Loucy (cell line): ENCODE results near the gene TASOR2.

Source experiments
- H2AFZ ChIP-seq: fragments of 200-600 bp; sonication (generic); 2 replicates; pipeline ENCODE4 v1.6.0; 2016; ENCODE audit warnings: antibody characterized with exemption, mild to moderate bottlenecking, low read length, moderate library complexity
- H3F3A ChIP-seq: fragments of 200-600 bp; 2 replicates; pipeline ENCODE4 v1.6.0; 2016; ENCODE audit warnings: antibody characterized with exemption, low read depth, mild to moderate bottlenecking
- H3K27me3 ChIP-seq: fragments of 200-600 bp; sonication (generic); 2 replicates; pipeline ENCODE4 v1.6.1; 2014; ENCODE audit warnings: low read length, mild to moderate bottlenecking; ENCODE audit not compliant: insufficient read depth, poor library complexity, severe bottlenecking
- H3K36me3 ChIP-seq: fragments of 200-600 bp; sonication (generic); 2 replicates; pipeline ENCODE4 v1.6.1; 2016; ENCODE audit warnings: low read length; ENCODE audit not compliant: insufficient read depth
- H3K4me1 ChIP-seq: fragments of 200-600 bp; sonication (generic); 2 replicates; pipeline ENCODE4 v1.5.1; 2014; ENCODE audit warnings: low read length, mild to moderate bottlenecking; ENCODE audit not compliant: insufficient read depth, poor library complexity, severe bottlenecking
- H3K4me2 ChIP-seq: fragments of 200-600 bp; sonication (generic); 2 replicates; pipeline ENCODE4 v1.6.0; 2014; ENCODE audit warnings: antibody characterized with exemption, low read length, low read depth, mild to moderate bottlenecking; ENCODE audit not compliant: poor library complexity, severe bottlenecking
- H3K4me3 ChIP-seq: fragments of 200-600 bp; sonication (generic); 2 replicates; pipeline ENCODE4 v1.5.1; 2014; ENCODE audit warnings: low read length, mild to moderate bottlenecking, mixed read lengths; ENCODE audit not compliant: poor library complexity, severe bottlenecking
- H3K79me2 ChIP-seq: fragments of 200-600 bp; sonication (generic); 2 replicates; pipeline ENCODE4 v1.6.1; 2014; ENCODE audit warnings: low read length; ENCODE audit not compliant: insufficient read depth
- H3K9ac ChIP-seq: fragments of 200-600 bp; sonication (generic); 2 replicates; pipeline ENCODE4 v1.6.0; 2014; ENCODE audit warnings: mild to moderate bottlenecking, low read depth, low read length, moderate library complexity; ENCODE audit not compliant: poor library complexity, severe bottlenecking
- H3K9me2 ChIP-seq: fragments of 200-600 bp; sonication (generic); replicated peaks from 2 replicates; pipeline ENCODE4 v1.6.1; 2016; ENCODE audit warnings: low read depth, low read length, mixed read lengths
- H3K9me3 ChIP-seq: fragments of 200-600 bp; sonication (generic); 2 replicates; pipeline ENCODE4 v1.6.1; 2014; ENCODE audit warnings: mild to moderate bottlenecking, antibody characterized with exemption, low read length, low read depth; ENCODE audit not compliant: insufficient read depth
- H4K20me1 ChIP-seq: fragments of 200-600 bp; sonication (generic); 2 replicates; pipeline ENCODE4 v1.6.0; 2014; ENCODE audit warnings: antibody characterized with exemption, low read length, mild to moderate bottlenecking; ENCODE audit not compliant: insufficient read depth, poor library complexity, severe bottlenecking
- EZH2phosphoT487 ChIP-seq: fragments of 200-600 bp; IDR thresholded peaks from 2 replicates; pipeline ENCODE4 v1.6.1; 2018; ENCODE audit warnings: antibody characterized with exemption, mild to moderate bottlenecking, moderate library complexity, borderline replicate concordance
- TF ChIP-seq, protein P1 (sequence below): fragments of 200-600 bp; sonication (generic); conservative IDR thresholded peaks from 2 replicates; pipeline ENCODE4 v1.5.1; 2014; ENCODE audit warnings: mild to moderate bottlenecking, antibody characterized with exemption, low read length

TASOR2 gene

DNA sequence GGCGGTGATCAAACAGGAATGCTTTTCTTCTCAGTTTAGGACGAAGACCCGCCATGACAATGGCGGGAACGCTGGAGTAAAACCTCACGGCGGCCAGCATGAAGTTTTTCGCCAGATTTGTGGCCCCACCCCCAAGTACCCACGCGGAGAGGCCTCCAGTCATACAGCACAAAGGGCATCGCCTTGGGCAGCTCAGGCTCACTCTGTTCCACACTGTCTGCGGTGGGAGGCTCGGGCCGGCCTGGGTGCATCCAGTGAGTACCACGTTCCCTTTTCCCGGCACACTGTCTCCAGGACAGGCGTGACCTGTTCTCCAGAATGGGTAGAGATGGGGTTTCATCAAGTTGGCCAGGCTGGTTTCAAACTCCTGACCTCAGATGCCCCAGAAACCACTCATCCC lies 45.6 kb upstream of the TASOR2 start:
- H3K27me3 ChIP-seq, result no peaks in the 10 kb centered on the region
- H3K79me2 ChIP-seq, result no peaks in the 10 kb centered on the region
- H3K9me3 ChIP-seq, result no peaks in the 10 kb centered on the region
- H3K36me3 ChIP-seq, result peaks cover 13% of the 10 kb centered on the region; the same call in 1 of the 2 replicates
- H2AFZ ChIP-seq, result no peak overlapping the region
- no peak overlapping the region for H3K4me2 ChIP-seq
- H3K4me1 ChIP-seq, result no peaks in the 10 kb centered on the region
- no peak overlapping the region for H3K9ac ChIP-seq
- H4K20me1 ChIP-seq, result no peaks in the 10 kb centered on the region
- TF ChIP-seq, protein P1, sequence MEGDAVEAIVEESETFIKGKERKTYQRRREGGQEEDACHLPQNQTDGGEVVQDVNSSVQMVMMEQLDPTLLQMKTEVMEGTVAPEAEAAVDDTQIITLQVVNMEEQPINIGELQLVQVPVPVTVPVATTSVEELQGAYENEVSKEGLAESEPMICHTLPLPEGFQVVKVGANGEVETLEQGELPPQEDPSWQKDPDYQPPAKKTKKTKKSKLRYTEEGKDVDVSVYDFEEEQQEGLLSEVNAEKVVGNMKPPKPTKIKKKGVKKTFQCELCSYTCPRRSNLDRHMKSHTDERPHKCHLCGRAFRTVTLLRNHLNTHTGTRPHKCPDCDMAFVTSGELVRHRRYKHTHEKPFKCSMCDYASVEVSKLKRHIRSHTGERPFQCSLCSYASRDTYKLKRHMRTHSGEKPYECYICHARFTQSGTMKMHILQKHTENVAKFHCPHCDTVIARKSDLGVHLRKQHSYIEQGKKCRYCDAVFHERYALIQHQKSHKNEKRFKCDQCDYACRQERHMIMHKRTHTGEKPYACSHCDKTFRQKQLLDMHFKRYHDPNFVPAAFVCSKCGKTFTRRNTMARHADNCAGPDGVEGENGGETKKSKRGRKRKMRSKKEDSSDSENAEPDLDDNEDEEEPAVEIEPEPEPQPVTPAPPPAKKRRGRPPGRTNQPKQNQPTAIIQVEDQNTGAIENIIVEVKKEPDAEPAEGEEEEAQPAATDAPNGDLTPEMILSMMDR, result no peak
- no peak for TF ChIP-seq EZH2phosphoT487
- no peaks in the 10 kb centered on the region for H3F3A ChIP-seq
- no peaks in the 10 kb centered on the region for H3K9me2 ChIP-seq
- no peak overlapping the region for H3K4me3 ChIP-seq

DNA sequence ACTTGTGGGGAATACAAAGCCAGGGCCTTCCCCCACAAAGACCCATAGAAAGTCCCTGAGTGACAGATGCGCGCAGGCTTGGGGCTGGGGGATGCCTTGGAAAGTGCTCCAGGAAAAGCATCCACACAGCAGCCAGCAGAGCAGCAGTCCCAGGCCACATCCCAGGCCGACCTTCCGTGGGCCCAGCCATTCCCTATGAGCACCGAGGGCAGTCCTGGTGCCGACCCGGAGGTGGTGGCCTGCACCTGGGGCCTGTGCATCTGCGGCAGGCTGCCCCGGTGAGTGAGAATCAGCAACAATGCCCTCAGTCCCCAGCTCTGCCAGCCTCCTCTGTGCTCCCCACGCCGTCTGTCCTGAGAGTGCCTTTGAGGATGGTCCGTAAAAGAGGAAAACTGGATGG lies 44.6 kb upstream of the TASOR2 start:
- H3K79me2 ChIP-seq, result no peaks in the 10 kb centered on the region
- no peak overlapping the region for H3K4me3 ChIP-seq
- no peak overlapping the region for H2AFZ ChIP-seq
- no peak for TF ChIP-seq EZH2phosphoT487
- TF ChIP-seq, protein P1, result no peak
- peaks cover 13% of the 10 kb centered on the region; the same call in 1 of the 2 replicates for H3K36me3 ChIP-seq
- no peaks in the 10 kb centered on the region for H4K20me1 ChIP-seq
- H3K27me3 ChIP-seq, result no peaks in the 10 kb centered on the region
- H3K9me2 ChIP-seq, result no peaks in the 10 kb centered on the region
- H3K4me2 ChIP-seq, result no peak overlapping the region
- H3F3A ChIP-seq, result no peaks in the 10 kb centered on the region
- no peaks in the 10 kb centered on the region for H3K9me3 ChIP-seq
- H3K9ac ChIP-seq, result no peak overlapping the region
- H3K4me1 ChIP-seq, result no peaks in the 10 kb centered on the region

DNA sequence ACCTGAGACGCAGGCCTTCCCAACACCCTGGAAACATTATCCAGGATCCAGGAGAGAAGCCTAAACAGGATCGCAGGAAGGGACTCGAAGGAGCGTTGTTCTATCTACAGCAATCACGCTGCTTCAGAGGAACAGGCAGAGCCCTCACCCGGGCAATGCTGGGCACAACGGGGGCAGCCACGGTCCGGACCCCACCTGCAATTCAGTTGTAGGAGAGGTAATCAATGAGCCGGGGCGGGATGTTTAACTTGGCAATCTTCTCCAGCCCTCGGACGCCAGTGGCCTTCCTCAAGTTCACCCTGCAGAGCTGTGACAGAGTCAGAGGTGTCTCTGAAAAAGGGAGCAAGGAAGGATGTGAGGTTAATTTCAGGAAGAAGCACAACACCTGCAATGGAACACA lies 44.1 kb upstream of the TASOR2 start:
- H3K9me3 ChIP-seq, result no peaks in the 10 kb centered on the region

More for the DNA sequence above, 44.1 kb upstream of the TASOR2 start:
- Histone ChIP-seq H3K4me3 (no peak overlapping the region), H3K9ac (no peak overlapping the region), H2AFZ (no peak overlapping the region), H3K27me3 (no peaks in the 10 kb centered on the region), H3K9me2 (no peaks in the 10 kb centered on the region), H3F3A (no peaks in the 10 kb centered on the region), H3K36me3 (peaks cover 13% of the 10 kb centered on the region; the same call in 1 of the 2 replicates), H3K79me2 (no peaks in the 10 kb centered on the region), H3K4me1 (no peaks in the 10 kb centered on the region), H4K20me1 (no peaks in the 10 kb centered on the region), H3K4me2 (no peak overlapping the region)
- TF ChIP-seq, protein P1, result no peak
- TF ChIP-seq EZH2phosphoT487, result no peak
